Activated CD8-positive, alpha-beta memory T cell treated with anti-CD3 and anti-CD28 coated beads, Interleukin-2, amount 10 ng/mL, durations not matched to agents 7 days and 5 days (primary cell): ENCODE data around the gene EIF4EBP3. TPM values are rescaled to one million over a fixed set of nuclear protein-coding genes. Genes with fewer than 3 reads are reported as not detected.
A peak's percentile ranks its signal among the peaks of the same experiment; 100 is the strongest.

Source experiments
- ATAC-seq: fragments of 150-1000 bp; cut with Tn5 transposase; one replicate; pipeline ENCODE4 v1.10.0; 2021; ENCODE audit warnings: moderate library complexity
- CTCF ChIA-PET: fragments of 350-600 bp; sonication (Branson Sonifier 250); formaldehyde crosslinking; loops from one replicate; lab custom pipeline; 2021; ENCODE audit warnings: antibody characterized with exemption; lab: Charles Lee
- DNase-seq: peaks from one replicate; pipeline ENCODE4 v3.0.0-alpha.2; 2020
- H3K27ac Mint-ChIP-seq: one replicate; pipeline ENCODE4 v1.8.0; 2021; ENCODE audit warnings: mild to moderate bottlenecking, mixed read lengths
- H3K27me3 Mint-ChIP-seq: one replicate; pipeline ENCODE4 v1.8.0; 2021; ENCODE audit warnings: mixed read lengths
- H3K36me3 Mint-ChIP-seq: one replicate; pipeline ENCODE4 v1.8.0; 2021; ENCODE audit warnings: mild to moderate bottlenecking, mixed read lengths
- H3K4me1 Mint-ChIP-seq: one replicate; pipeline ENCODE4 v1.8.0; 2021; ENCODE audit warnings: mixed read lengths
- H3K4me3 Mint-ChIP-seq: one replicate; pipeline ENCODE4 v1.8.0; 2021; ENCODE audit warnings: mild to moderate bottlenecking, moderate library complexity, mixed read lengths
- H3K9me3 Mint-ChIP-seq: one replicate; pipeline ENCODE4 v1.8.0; 2022; ENCODE audit warnings: low read depth, mixed read lengths
- total RNA-seq, 2 experiments: library from RNA; stranded (reverse); gene quantifications; one replicate each; pipeline ENCODE4 v1.2.3, GENCODE V29; 2021

EIF4EBP3 gene
- total RNA-seq, 2 experiments from 2014 or later: 7.4 to 9.0 TPM

DNA sequence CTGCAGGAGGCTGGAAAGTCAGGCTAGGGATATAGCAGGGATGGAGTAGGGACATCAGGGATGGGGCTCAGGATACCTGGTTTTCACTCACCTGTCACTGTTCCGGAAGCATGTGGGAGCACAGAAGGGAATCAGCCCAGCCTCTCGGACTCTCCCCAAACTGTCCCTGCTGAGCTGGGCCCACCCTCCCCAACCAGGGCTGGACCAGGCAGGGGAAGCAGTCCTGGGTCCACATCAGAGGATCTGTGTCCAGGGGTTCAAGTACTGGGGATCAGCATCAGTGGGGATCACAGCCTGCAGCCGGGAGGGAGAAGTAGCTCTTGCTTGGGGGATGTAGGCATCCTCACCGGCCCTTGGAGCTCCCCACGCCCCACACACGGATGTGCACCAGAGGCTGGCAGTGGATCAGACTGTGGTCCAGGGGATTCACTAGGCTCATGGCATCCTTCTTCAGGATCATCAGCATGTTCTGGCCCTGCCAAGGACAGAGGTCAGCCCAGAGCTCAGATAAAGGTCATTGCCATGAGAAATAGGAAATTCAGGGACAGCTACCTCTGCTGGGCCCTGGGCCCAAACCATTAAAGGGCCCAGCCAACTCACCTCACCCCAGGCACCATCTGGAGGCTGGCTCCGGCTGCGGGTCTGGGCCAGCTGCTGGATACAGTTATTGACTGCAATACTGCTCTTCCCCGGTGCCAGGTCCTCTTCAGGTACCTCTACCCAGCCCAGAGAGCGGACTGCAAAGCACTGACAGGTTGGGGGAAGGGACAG is 14.5 kb downstream of the EIF4EBP3 start:
- Mint-ChIP-seq H3K9me3 (no peaks in the 10 kb centered on the region), H3K36me3 (peaks cover 14% of the 10 kb centered on the region), H3K4me1 (peaks cover 33% of the 10 kb centered on the region), H3K27me3 (no peaks in the 10 kb centered on the region), H3K27ac (no peak overlapping the region), H3K4me3 (no peak overlapping the region)
- ATAC-seq (no peak), DNase-seq (no peak)
- CTCF ChIA-PET: interaction anchor here (0.8 kb wide), 1 partner anchor 14 kb away, joined by 3 read pairs; the partner anchor contains the start of gene EIF4EBP3

DNA sequence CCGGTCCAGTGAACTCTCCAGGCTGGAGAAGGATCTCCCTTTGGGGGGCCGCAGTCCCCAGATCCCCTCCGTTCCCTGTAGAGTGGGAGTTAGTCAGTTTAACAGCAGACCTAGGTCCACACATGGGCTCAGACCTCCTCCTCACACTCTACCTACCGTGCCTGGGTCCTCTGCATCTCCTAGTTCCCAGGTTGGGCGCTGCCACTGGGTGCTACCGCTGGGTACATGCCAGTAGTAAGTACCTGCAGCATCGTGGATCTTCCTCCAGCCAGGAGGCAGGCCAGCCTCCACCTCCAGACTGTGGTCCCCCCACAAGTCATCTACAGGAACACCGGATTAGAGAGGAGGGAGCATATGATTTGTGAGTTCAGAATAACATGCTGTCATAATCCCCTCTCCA is 16.1 kb downstream of the EIF4EBP3 start:
- peak; percentile 45 for DNase-seq
- Mint-ChIP-seq H3K27ac (peak overlapping the region; percentile 95), H3K4me1 (peaks cover 42% of the 10 kb centered on the region), H3K36me3 (peaks cover 29% of the 10 kb centered on the region), H3K4me3 (peak overlapping the region; percentile 94), H3K9me3 (no peaks in the 10 kb centered on the region), H3K27me3 (no peaks in the 10 kb centered on the region)
- ATAC-seq: no peak
- CTCF ChIA-PET: interaction anchor here (1.1 kb wide), 1 partner anchor 69 kb away, joined by 3 read pairs; the partner anchor contains the start of gene CD14

DNA sequence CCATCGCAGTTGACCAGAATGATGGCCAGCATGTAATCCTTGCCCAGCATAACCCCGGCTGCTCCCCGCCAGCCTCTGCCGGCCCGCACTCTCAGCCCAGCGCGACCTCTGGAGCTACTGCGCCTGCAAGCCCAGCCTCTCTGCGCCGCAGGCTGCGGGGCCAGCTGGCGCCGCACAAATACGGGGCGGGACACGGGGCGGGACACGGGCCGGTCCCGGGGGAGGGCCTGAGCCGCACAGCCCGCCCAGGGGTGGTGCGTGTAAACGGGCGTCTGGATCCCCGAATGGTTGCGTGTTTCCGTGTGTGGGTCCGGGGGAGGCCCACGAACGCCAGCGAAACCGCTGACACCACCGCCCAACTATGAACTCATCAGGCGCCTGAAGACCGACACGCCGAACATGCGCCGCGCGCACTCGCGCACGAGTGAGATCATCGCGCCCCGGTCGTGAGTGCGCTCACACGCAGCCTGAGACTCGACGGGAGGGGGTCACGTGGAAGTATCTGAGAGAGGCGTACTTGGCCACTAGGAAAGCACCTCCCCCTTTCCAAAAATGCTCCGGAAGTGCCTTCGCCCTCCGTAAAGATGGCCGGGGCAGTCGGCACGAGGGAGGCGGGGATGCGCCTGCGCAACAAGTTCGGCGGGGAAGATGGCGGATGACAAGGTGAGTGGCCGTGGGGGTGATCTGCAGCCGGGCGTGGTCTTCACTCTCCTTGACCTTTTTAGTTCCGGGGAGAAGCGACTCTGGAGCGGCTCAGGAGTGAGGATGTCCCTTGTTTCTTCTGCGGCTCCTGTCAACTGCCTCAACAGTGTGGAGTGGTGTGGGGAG is 16.9 kb downstream of the EIF4EBP3 start, which contains the start of the genes APBB3 and SLC35A4:
Gene APBB3, minus strand, starts transcription at position 403 of the 828 bp plus-strand sequence. Its CDS starts 353 bp downstream, at position 50.
Gene SLC35A4, plus strand, starts transcription at position 633 of the 828 bp plus-strand sequence. CDS start 2,342 bp downstream, outside the sequence.
- peak within 1 kb of the TSS; percentile 95 for H3K27ac Mint-ChIP-seq
- H3K4me1 Mint-ChIP-seq: peaks cover 50% of the 10 kb centered on the region
- no peaks in the 10 kb centered on the region for H3K9me3 Mint-ChIP-seq
- H3K4me3 Mint-ChIP-seq: peak within 1 kb of the TSS; percentile 94
- H3K27me3 Mint-ChIP-seq: no peaks in the 10 kb centered on the region
- CTCF ChIA-PET: interaction anchor here (0.9 to 1.6 kb wide), 5 partner anchors 7 to 83 kb away, joined by 3 to 9 read pairs (median 4); partner anchors contain the start of genes CD14, IK, NDUFA2 and SRA1
- DNase-seq (peak; percentile 99), ATAC-seq (peak; percentile 93)
- peaks cover 30% of the 10 kb centered on the region for H3K36me3 Mint-ChIP-seq

DNA sequence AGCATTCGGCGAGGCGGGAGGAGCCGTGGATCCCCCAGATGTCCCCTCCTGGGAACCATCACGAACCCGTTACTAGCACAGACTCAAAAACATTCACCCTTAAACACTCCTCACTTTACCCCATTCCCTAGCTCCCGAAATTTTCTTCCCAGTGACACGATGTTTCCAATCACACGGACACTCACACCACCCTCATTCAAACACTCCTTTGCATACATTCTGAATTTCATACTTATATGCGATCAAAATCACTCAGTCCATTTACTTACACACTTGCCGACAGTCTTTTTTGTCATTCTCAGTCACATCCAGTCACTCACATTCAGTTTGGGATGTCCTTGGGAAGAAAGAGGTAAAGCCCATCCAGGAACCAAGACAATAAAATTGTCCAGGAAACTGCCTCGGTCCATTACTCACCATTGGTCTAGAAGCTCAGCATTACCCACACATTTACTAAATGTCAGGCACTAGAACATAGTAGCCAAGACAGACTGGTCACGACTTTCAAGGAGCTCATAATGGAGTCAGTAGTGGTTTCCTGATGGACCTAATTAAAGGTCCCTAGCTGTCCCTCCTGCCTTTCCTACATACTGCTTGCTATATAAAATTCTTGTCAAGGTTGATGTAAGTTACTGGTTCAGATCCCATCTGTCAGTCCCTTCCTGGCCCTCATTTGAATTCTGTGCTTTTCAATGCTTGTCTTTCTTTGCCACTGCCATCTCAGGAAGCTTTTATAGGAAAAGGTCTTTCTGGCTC is 17.7 kb downstream of the EIF4EBP3 start:
- DNase-seq (peak; percentile 47), ATAC-seq (no peak)
- peaks cover 58% of the 10 kb centered on the region for H3K4me1 Mint-ChIP-seq
- H3K27me3 Mint-ChIP-seq: no peaks in the 10 kb centered on the region
- peaks cover 30% of the 10 kb centered on the region for H3K36me3 Mint-ChIP-seq
- H3K9me3 Mint-ChIP-seq: no peaks in the 10 kb centered on the region
- peak overlapping the region; percentile 94 for H3K4me3 Mint-ChIP-seq
- CTCF ChIA-PET: interaction anchor here (0.9 to 1.6 kb wide), 6 partner anchors 8 to 202 kb away, joined by 3 to 9 read pairs (median 4); partner anchors contain the start of genes IK, NDUFA2 and SRA1
- peak overlapping the region; percentile 95 for H3K27ac Mint-ChIP-seq

DNA sequence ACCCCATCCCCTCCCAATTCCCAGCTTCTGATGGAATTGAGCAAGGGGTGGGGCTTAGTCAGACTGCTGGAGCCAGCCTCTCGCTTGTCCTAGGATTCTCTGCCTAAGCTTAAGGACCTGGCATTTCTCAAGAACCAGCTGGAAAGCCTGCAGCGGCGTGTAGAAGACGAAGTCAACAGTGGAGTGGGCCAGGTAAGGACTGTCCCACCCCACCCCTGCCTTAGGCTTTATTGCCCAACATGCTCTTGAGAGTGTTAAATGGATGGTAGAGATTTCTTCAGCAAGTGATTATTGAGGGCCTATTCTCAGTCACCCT is 18.3 kb downstream of the EIF4EBP3 start:
- Mint-ChIP-seq H3K9me3 (no peaks in the 10 kb centered on the region), H3K27ac (peak overlapping the region; percentile 95), H3K4me1 (peaks cover 59% of the 10 kb centered on the region), H3K4me3 (peak overlapping the region; percentile 94), H3K36me3 (peaks cover 35% of the 10 kb centered on the region), H3K27me3 (no peaks in the 10 kb centered on the region)
- no peak for ATAC-seq
- no peak for DNase-seq
- CTCF ChIA-PET: interaction anchor here (0.9 to 1.6 kb wide), 6 partner anchors 9 to 202 kb away, joined by 3 to 9 read pairs (median 4); partner anchors contain the start of genes IK, NDUFA2 and SRA1

DNA sequence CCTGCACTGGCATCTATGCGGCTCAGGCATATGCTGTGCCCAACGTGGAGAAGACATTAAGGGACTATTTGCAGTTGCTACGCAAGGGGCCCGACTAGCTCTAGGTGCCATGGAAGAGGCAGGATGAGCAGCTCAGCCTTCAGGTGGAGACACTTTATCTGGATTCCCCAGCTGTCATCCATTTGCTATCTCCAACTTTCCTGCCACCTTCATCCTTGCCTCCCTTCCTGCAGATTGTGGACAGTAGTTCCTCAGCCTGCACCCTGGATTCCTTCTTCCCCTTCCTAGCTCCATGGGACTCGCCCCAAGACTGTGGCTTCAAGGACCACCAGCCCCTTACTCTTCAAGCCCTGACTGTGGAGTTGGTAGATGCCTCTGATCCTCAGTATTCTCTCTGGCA is 19.2 kb downstream of the EIF4EBP3 start:
- Mint-ChIP-seq H3K4me3 (peak overlapping the region; percentile 13), H3K36me3 (peaks cover 36% of the 10 kb centered on the region), H3K27me3 (no peaks in the 10 kb centered on the region), H3K27ac (peak overlapping the region; percentile 30), H3K9me3 (no peaks in the 10 kb centered on the region), H3K4me1 (peaks cover 59% of the 10 kb centered on the region)
- no peak for ATAC-seq
- DNase-seq: no peak
- CTCF ChIA-PET: interaction anchor here (1.2 kb wide), 2 partner anchors 9 to 81 kb away, joined by 3 to 4 read pairs; partner anchors contain the start of genes IK and NDUFA2

DNA sequence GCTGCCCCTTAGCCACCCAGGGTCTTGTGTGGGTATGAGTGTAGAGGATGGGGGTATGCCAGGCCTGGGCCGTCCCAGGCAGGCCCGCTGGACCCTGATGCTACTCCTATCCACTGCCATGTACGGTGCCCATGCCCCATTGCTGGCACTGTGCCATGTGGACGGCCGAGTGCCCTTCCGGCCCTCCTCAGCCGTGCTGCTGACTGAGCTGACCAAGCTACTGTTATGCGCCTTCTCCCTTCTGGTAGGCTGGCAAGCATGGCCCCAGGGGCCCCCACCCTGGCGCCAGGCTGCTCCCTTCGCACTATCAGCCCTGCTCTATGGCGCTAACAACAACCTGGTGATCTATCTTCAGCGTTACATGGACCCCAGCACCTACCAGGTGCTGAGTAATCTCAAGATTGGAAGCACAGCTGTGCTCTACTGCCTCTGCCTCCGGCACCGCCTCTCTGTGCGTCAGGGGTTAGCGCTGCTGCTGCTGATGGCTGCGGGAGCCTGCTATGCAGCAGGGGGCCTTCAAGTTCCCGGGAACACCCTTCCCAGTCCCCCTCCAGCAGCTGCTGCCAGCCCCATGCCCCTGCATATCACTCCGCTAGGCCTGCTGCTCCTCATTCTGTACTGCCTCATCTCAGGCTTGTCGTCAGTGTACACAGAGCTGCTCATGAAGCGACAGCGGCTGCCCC is 19.8 kb downstream of the EIF4EBP3 start:
- Mint-ChIP-seq H3K27ac (no peak overlapping the region), H3K27me3 (no peaks in the 10 kb centered on the region), H3K36me3 (peaks cover 36% of the 10 kb centered on the region), H3K4me1 (peaks cover 59% of the 10 kb centered on the region), H3K9me3 (no peaks in the 10 kb centered on the region), H3K4me3 (no peak overlapping the region)
- ATAC-seq (no peak), DNase-seq (no peak)
- CTCF ChIA-PET: interaction anchor here (1.2 kb wide), 1 partner anchor 80 kb away, joined by 3 read pairs; the partner anchor contains the start of genes IK and NDUFA2

DNA sequence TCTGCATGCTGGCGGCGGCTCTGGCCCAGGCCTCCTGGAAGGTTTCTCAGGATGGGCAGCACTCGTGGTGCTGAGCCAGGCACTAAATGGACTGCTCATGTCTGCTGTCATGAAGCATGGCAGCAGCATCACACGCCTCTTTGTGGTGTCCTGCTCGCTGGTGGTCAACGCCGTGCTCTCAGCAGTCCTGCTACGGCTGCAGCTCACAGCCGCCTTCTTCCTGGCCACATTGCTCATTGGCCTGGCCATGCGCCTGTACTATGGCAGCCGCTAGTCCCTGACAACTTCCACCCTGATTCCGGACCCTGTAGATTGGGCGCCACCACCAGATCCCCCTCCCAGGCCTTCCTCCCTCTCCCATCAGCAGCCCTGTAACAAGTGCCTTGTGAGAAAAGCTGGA is 20.4 kb downstream of the EIF4EBP3 start:
- Mint-ChIP-seq H3K4me1 (peaks cover 55% of the 10 kb centered on the region), H3K4me3 (no peak overlapping the region), H3K27ac (peak overlapping the region; percentile 96), H3K27me3 (no peaks in the 10 kb centered on the region), H3K36me3 (peaks cover 36% of the 10 kb centered on the region), H3K9me3 (no peaks in the 10 kb centered on the region)
- ATAC-seq: no peak
- CTCF ChIA-PET: no interaction called here
- no peak for DNase-seq

DNA sequence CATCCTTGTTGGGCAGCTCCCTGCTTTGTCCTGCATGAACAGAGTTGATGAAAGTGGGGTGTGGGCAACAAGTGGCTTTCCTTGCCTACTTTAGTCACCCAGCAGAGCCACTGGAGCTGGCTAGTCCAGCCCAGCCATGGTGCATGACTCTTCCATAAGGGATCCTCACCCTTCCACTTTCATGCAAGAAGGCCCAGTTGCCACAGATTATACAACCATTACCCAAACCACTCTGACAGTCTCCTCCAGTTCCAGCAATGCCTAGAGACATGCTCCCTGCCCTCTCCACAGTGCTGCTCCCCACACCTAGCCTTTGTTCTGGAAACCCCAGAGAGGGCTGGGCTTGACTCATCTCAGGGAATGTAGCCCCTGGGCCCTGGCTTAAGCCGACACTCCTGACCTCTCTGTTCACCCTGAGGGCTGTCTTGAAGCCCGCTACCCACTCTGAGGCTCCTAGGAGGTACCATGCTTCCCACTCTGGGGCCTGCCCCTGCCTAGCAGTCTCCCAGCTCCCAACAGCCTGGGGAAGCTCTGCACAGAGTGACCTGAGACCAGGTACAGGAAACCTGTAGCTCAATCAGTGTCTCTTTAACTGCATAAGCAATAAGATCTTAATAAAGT is 21.1 kb downstream of the EIF4EBP3 start:
- Mint-ChIP-seq H3K9me3 (no peaks in the 10 kb centered on the region), H3K4me3 (peak overlapping the region; percentile 39), H3K4me1 (peaks cover 51% of the 10 kb centered on the region), H3K27ac (peak overlapping the region; percentile 96), H3K36me3 (peaks cover 39% of the 10 kb centered on the region), H3K27me3 (no peaks in the 10 kb centered on the region)
- CTCF ChIA-PET: interaction anchor here (1.4 to 1.8 kb wide), 3 partner anchors 11 to 196 kb away, joined by 3 to 7 read pairs (median 5); partner anchors contain the start of genes SRA1 and TMCO6
- DNase-seq: no peak
- ATAC-seq: no peak

DNA sequence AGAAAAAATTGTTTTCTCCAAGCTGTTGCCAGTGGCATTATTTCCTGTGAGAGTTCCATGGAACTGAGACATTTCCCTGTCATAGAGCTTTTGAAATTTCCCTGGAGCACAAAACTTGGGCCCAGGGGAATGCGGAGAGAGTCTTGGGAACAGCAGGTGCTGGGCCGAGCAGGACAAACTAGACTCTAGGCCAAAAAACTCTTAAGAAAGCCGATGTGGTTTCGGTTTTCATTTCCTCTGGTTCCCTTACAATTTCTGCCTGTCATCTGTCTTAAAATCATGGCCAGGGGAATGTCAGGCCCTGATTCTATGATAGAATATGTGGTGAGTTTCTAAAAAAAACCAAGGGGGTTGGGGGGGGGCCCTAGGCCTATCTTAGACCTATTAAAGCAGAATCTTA is 21.7 kb downstream of the EIF4EBP3 start:
- Mint-ChIP-seq H3K27ac (peak overlapping the region; percentile 96), H3K4me3 (peak overlapping the region; percentile 68), H3K27me3 (no peaks in the 10 kb centered on the region), H3K9me3 (no peaks in the 10 kb centered on the region), H3K36me3 (peaks cover 39% of the 10 kb centered on the region), H3K4me1 (peaks cover 48% of the 10 kb centered on the region)
- CTCF ChIA-PET: interaction anchor here (1.3 to 1.8 kb wide), 6 partner anchors 12 to 206 kb away, joined by 3 to 8 read pairs (median 6); partner anchors contain the start of genes IK, NDUFA2, SRA1 and TMCO6
- DNase-seq: peak; percentile 38
- no peak for ATAC-seq

DNA sequence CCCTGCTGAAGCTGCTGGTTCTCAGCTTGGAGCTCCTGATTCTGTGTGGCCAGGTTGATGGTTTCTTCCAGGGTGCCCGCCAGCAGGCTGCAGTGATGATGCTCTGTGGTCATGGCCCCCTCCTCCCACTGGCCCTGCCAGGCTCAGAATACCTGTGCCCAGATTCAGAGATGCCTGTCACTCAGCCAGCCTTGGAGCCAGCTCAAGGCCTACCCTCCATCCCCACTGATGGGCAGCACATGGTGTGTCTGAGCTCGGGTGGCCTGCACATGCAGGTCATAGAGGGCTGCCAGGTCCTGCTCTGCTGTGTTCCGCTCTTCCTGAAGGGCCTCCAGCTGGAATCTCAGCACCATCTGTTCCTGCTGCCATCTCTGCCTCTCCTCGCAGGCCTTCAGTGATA is 22.6 kb downstream of the EIF4EBP3 start:
- CTCF ChIA-PET: interaction anchor here (1.3 to 1.8 kb wide), 5 partner anchors 65 to 207 kb away, joined by 3 to 8 read pairs (median 7); partner anchors contain the start of genes IK, NDUFA2 and TMCO6
- DNase-seq: peak; percentile 34
- peak overlapping the region; percentile 29 for H3K4me3 Mint-ChIP-seq
- H3K9me3 Mint-ChIP-seq: no peaks in the 10 kb centered on the region
- no peak for ATAC-seq
- peak overlapping the region; percentile 96 for H3K27ac Mint-ChIP-seq
- H3K4me1 Mint-ChIP-seq: peaks cover 48% of the 10 kb centered on the region
- H3K27me3 Mint-ChIP-seq: no peaks in the 10 kb centered on the region
- peaks cover 36% of the 10 kb centered on the region for H3K36me3 Mint-ChIP-seq
